T-helper 17 cell (primary cell): Measurements from ENCODE around the gene MICAL3. TPM values are rescaled to one million over a fixed set of nuclear protein-coding genes. Genes with fewer than 3 reads are reported as not detected.
"Not testable (repeated sequence)": the region's sequence is repeated elsewhere in the genome, so short reads cannot be mapped to it uniquely, and the experiment has no call there.

Experiments
- ATAC-seq: fragments of 150-1000 bp; cut with Tn5 transposase; 2 replicates; pipeline ENCODE4 v1.10.0; 2021; ENCODE audit warnings: mild to moderate bottlenecking, moderate library complexity
- DNase-seq, 3 donors: peaks; one replicate each; pipeline versions ENCODE4 v3.0.0 to v3.0.0-alpha.2; 2020 to 2021
- H3K9me3 ChIP-seq: one replicate; pipeline ENCODE4 v1.7.0; 2013; ENCODE audit warnings: low read length, mild to moderate bottlenecking; ENCODE audit not compliant: control insufficient read depth, poor library complexity, severe bottlenecking
- H3K27ac Mint-ChIP-seq: one replicate; pipeline ENCODE4 v1.8.0; 2022; ENCODE audit warnings: mild to moderate bottlenecking, moderate library complexity, mixed read lengths
- H3K27me3 Mint-ChIP-seq: one replicate; pipeline ENCODE4 v1.8.0; 2022; ENCODE audit warnings: mixed read lengths
- H3K36me3 Mint-ChIP-seq: one replicate; pipeline ENCODE4 v1.8.0; 2022; ENCODE audit warnings: low read depth, mixed read lengths
- H3K4me1 Mint-ChIP-seq: one replicate; pipeline ENCODE4 v1.8.0; 2022; ENCODE audit warnings: mild to moderate bottlenecking, mixed read lengths
- H3K4me3 Mint-ChIP-seq: one replicate; pipeline ENCODE4 v1.8.0; 2022; ENCODE audit warnings: mild to moderate bottlenecking, moderate library complexity, mixed read lengths
- total RNA-seq, 4 donors: library from RNA in 2 of 4; stranded (reverse) in 2 of 4; gene quantifications; one replicate each; pipeline ENCODE4 v1.2.3 and lab custom pipeline; 2022 to 2026

Gene MICAL3
- total RNA-seq, 2 donors from 2014 or later, result 28.9 to 37.0 TPM

DNA sequence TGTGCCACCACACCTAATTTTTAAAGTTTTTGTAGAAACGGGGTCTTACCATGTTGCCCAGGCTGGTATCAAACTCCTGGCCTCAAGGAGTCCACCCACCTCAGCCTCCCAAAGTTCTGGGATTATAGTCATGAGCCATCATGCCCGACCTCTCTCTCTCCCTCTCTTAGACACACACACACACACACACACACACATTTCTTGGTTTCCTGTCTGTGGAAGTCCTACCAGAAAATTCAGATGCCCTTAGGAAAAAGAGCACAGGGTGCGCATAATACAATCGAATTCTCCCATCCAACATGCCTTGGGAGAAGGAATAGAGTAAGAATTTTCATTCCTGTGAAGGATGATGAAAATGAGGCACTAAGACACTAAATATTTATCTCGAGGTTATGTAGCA lies 10.4 kb downstream of the MICAL3 start:
- Mint-ChIP-seq H3K27me3 (no peaks in the 10 kb centered on the region), H3K36me3 (no peaks in the 10 kb centered on the region), H3K27ac (no peak overlapping the region), H3K4me1 (peaks cover 4% of the 10 kb centered on the region), H3K4me3 (no peak overlapping the region)
- ATAC-seq, result no peak
- no peak for DNase-seq
- H3K9me3 ChIP-seq, result no peaks in the 10 kb centered on the region

- Mint-ChIP-seq H3K27me3 (no peaks in the 10 kb centered on the region), H3K27ac (peak overlapping the region; percentile 21), H3K4me1 (peaks cover 4% of the 10 kb centered on the region), H3K36me3 (no peaks in the 10 kb centered on the region), H3K4me3 (no peak overlapping the region)
- no peaks in the 10 kb centered on the region for H3K9me3 ChIP-seq
- DNase-seq (no peak), ATAC-seq (no peak)
These were observed 10.9 kb downstream of the MICAL3 start for GRCh38 chr22:18013436-18013835.

DNA sequence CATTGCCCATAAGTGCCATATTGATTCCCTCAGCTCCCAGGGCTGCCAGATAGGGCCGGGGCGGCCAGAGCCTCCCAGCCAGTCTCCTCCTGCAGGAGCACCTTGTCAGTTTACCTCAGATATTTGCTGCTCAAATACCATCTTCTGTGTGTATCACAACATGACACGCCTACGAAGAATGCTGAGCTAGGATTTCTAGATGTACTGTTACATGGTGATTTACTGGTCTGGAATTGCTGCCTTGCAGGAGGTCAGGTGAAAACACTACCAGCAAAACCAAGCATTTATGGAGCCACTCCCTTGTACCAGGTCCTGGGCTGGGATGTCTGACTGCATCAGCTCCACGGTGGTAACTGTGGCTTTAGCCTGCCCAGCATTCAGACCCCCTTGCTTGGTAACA lies 11.8 kb downstream of the MICAL3 start:
- no peak overlapping the region for H3K4me3 Mint-ChIP-seq
- ATAC-seq (no peak), DNase-seq (no peak)
- H3K9me3 ChIP-seq, result no peaks in the 10 kb centered on the region
- H3K27ac Mint-ChIP-seq, result no peak overlapping the region
- peaks cover 4% of the 10 kb centered on the region for H3K4me1 Mint-ChIP-seq
- no peaks in the 10 kb centered on the region for H3K36me3 Mint-ChIP-seq
- no peaks in the 10 kb centered on the region for H3K27me3 Mint-ChIP-seq

- no peaks in the 10 kb centered on the region for H3K9me3 ChIP-seq
- Mint-ChIP-seq H3K36me3 (no peaks in the 10 kb centered on the region), H3K4me3 (no peak overlapping the region), H3K27ac (no peak overlapping the region), H3K4me1 (peaks cover 4% of the 10 kb centered on the region), H3K27me3 (no peaks in the 10 kb centered on the region)
- no peak for DNase-seq
- ATAC-seq, result no peak
These were observed 14.1 kb downstream of the MICAL3 start for GRCh38 chr22:18010266-18010665.

GRCh38 chr22:18008136-18008535 lies 16.2 kb downstream of the MICAL3 start:
- no peak overlapping the region for H3K4me3 Mint-ChIP-seq
- no peaks in the 10 kb centered on the region for H3K36me3 Mint-ChIP-seq
- no peak for DNase-seq
- peaks cover 8% of the 10 kb centered on the region for H3K4me1 Mint-ChIP-seq
- no peak for ATAC-seq
- H3K27me3 Mint-ChIP-seq, result no peaks in the 10 kb centered on the region
- H3K9me3 ChIP-seq, result no peaks in the 10 kb centered on the region
- H3K27ac Mint-ChIP-seq, result no peak overlapping the region

DNA sequence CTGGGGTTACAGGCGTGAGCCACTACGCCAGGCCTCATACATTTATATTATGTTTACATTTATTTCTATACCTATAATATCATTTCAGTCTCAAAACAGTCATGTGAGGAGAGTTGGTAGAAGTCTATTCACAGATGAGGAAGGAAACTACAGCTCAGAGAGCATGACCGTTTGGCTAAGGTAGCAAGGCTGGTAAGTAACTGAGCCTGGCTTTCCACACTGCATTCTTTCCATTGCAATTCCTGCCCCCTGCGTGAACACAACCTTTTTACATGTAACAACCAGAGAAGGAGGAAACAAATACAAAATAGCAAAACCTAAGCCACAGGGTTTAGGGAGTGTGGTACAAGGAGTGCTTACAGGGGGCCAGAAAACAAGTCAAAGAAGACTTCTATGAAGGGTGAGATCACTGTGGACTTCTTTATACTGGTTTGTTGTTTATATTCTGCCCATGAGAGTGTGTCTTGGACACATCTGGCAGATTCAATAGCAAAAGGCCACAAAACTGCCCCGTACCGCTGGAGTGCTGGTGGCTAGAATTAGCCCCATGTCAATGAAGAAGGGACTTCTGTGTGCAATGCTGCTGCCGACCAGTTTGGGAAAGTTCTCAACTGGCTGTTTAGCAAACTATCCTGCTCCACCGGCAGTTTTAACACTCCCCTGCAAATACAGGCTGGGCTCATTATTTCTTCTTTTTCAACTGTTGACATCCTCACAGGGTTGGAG lies 19.0 kb downstream of the MICAL3 start:
- H3K27ac Mint-ChIP-seq, result no peak overlapping the region
- H3K4me3 Mint-ChIP-seq, result no peak overlapping the region
- H3K27me3 Mint-ChIP-seq, result no peaks in the 10 kb centered on the region

DNA sequence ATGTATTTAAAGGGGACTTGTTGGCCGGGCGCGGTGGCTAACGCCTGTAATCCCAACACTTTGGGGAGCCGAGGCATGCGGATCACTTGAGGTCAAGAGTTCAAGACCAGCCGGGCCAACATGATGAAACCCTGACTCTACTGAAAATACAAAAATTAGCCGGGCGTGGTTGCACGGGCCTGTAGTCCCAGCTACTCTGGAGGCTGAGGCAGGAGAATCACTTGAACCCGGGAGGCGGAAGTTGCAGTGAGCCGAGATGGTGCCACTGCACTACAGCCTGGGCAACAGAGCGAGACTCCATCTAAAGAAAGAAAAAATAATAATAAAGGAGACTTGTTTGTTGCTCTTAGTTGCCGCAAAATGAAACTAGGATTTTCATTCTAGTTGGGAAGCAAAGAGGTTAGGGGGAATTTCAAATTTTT lies 22.5 kb downstream of the MICAL3 start:
- not testable (repeated sequence) for DNase-seq, H3K9me3 ChIP-seq, ATAC-seq, H3K36me3 Mint-ChIP-seq, H3K27me3 Mint-ChIP-seq
- Mint-ChIP-seq H3K4me1 (peaks cover 43% of the 10 kb centered on the region), H3K27ac (peak overlapping the region; percentile 89), H3K4me3 (peak overlapping the region; percentile 94)

More for the DNA sequence above, 19.0 kb downstream of the MICAL3 start:
- DNase-seq (no peak), ATAC-seq (no peak)
- H3K9me3 ChIP-seq, result no peaks in the 10 kb centered on the region
- H3K36me3 Mint-ChIP-seq, result no peaks in the 10 kb centered on the region
- H3K4me1 Mint-ChIP-seq, result peaks cover 17% of the 10 kb centered on the region

GRCh38 chr22:18001040-18001893 lies 23.1 kb downstream of the MICAL3 start:
- peaks cover 45% of the 10 kb centered on the region for H3K4me1 Mint-ChIP-seq
- peak; percentile 34 for ATAC-seq
- DNase-seq, result peak; percentile 24 to 38 (median 30)
- H3K27ac Mint-ChIP-seq, result peak overlapping the region; percentile 89
- H3K4me3 Mint-ChIP-seq, result peak overlapping the region; percentile 94
- H3K9me3 ChIP-seq, result no peaks in the 10 kb centered on the region
- H3K36me3 Mint-ChIP-seq, result no peaks in the 10 kb centered on the region
- H3K27me3 Mint-ChIP-seq, result no peaks in the 10 kb centered on the region

DNA sequence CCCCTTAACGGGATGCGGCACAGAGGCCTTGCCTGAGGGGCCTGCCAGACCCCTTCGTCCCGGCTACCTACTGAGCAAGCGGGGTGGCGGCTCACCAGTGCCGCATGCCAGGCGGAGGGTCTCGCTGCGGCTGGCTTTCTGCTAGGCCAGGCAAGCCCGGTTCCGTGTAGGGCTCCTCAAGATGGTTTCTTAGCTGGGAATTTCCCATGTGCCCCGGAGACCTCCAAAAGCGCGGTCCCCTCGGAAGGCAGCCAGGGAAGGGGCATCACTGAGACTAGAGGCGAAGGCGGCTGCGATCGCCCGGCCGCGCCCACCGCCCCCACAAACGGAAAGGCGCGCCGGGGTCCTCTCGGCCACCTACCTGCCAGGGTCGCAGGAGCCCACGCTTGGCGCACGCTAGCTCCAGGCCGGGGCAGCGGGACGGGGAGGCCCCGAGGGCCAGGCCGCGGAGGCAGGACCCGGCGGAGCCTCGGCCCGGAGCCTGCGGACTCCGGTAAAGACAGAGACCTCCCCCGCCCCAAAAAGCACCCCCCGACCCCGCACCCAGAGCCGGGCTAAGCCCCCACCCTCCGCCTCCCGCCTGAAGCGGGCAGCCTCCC lies 23.8 kb downstream of the MICAL3 start:
- Mint-ChIP-seq H3K36me3 (no peaks in the 10 kb centered on the region), H3K27me3 (no peaks in the 10 kb centered on the region), H3K4me1 (peaks cover 45% of the 10 kb centered on the region), H3K4me3 (peak overlapping the region; percentile 94), H3K27ac (peak overlapping the region; percentile 96)
- no peaks in the 10 kb centered on the region for H3K9me3 ChIP-seq
- DNase-seq (peak; percentile 39 to 48 (median 48)), ATAC-seq (peak; percentile 53)

- Mint-ChIP-seq H3K27ac (peak overlapping the region; percentile 96), H3K4me3 (peak overlapping the region; percentile 94), H3K36me3 (no peaks in the 10 kb centered on the region), H3K4me1 (peaks cover 48% of the 10 kb centered on the region), H3K27me3 (no peaks in the 10 kb centered on the region)
- no peak for ATAC-seq
- no peak for DNase-seq
- H3K9me3 ChIP-seq, result no peaks in the 10 kb centered on the region
These were observed 24.5 kb downstream of the MICAL3 start for GRCh38 chr22:17999851-18000250.

DNA sequence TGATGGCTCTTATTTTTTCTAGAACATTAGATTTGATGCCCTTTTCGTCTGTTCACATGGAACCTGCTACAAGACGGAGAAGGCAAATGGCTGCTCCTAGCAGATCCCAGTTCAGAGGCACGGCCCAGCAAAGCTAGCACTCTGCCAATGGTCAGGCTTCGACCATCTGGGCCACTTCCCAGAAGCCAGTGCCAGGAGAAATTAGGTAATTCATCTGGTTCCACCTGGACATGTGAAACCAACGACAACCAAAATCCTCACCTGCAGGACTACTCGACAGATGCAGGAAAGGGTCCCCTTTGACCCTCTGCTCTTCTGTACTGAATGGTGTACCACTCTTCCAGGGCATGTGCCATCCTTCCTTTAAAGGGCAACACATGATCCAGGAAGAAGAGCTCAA lies 25.4 kb downstream of the MICAL3 start:
- ATAC-seq (no peak), DNase-seq (no peak)
- peak overlapping the region; percentile 96 for H3K27ac Mint-ChIP-seq
- no peaks in the 10 kb centered on the region for H3K27me3 Mint-ChIP-seq
- H3K4me3 Mint-ChIP-seq, result no peak overlapping the region
- no peaks in the 10 kb centered on the region for H3K36me3 Mint-ChIP-seq
- H3K4me1 Mint-ChIP-seq, result peaks cover 48% of the 10 kb centered on the region
- no peaks in the 10 kb centered on the region for H3K9me3 ChIP-seq

GRCh38 chr22:17997456-17997855 lies 26.9 kb downstream of the MICAL3 start:
- Mint-ChIP-seq H3K27ac (peak overlapping the region; percentile 96), H3K27me3 (no peaks in the 10 kb centered on the region), H3K4me1 (peaks cover 48% of the 10 kb centered on the region), H3K36me3 (no peaks in the 10 kb centered on the region), H3K4me3 (peak overlapping the region; percentile 69)
- no peaks in the 10 kb centered on the region for H3K9me3 ChIP-seq
- ATAC-seq (no peak), DNase-seq (no peak)

DNA sequence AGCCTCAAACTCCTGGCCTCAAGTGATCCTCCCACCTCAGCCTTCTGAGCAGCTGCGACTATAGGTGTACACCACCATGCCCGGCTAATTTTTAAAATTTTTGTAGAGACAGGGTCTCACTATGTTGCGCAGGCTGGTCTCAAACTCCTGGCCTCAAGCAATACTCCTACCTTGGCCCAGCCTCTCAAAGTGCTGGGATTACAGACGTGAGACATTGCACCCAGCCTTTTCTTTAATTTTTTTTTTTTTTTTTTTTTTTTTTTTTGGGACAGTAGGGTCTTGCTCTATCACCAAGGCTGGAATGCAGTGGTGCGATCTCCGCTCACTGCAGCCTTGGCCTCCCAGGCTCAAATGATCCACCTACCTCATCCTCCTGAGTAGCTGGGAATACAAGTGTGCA lies 29.1 kb downstream of the MICAL3 start:
- not testable (repeated sequence) for H3K9me3 ChIP-seq, H3K4me3 Mint-ChIP-seq, H3K36me3 Mint-ChIP-seq, H3K27me3 Mint-ChIP-seq, DNase-seq, ATAC-seq
- Mint-ChIP-seq H3K4me1 (peaks cover 44% of the 10 kb centered on the region), H3K27ac (peak overlapping the region; percentile 96)
